ENCODE measurements around the gene MCAM. TPM values are rescaled to one million over a fixed set of nuclear protein-coding genes. Genes with fewer than 3 reads are reported as not detected.

The MCAM gene
- total and polyA plus RNA-seq, 2 donors (not counting 3 experiments of a cell fraction or from before 2014, with no cell fraction given): 1,027 to 2,543 TPM

DNA sequence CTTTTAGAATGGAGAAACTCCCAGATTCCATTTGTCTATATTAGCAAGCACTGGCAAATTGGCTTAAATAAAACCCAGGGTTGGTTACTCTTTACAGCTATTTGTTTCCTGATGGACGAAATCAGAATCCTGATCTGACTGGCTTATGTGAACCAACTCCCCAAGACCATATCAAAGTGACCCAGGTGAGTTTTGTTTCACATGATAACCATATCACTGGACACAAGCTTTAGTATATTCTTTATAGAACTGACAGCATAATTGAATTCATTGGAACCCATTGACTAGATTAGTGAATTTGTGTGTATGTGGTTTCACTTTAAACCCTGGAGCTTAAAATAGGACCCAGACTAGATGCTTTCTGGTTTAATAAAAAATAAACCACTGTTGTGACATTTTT lies 39.3 kb downstream of the MCAM start:
- Histone ChIP-seq H3K9ac (replicated peaks; ENCODE audit: extremely low read depth, insufficient read depth, low read length) (no peak overlapping the region), H3K27ac (ENCODE audit: insufficient read depth, low read depth, low read length) (no peak overlapping the region), H3K4me1 (ENCODE audit: control insufficient read depth, extremely low read depth, insufficient read depth, low read length) (no peaks in the 10 kb centered on the region), H2AFZ (ENCODE audit: low read depth, low read length) (no peak overlapping the region), H3K4me2 (ENCODE audit: insufficient read depth, low read length) (no peak overlapping the region), H3K36me3 (ENCODE audit: control insufficient read depth in 2 of 2, extremely low read depth in 1 of 2, insufficient read depth in 2 of 2, low read length in 2 of 2) (peaks cover 0 to 9% of the 10 kb centered on the region in 2 experiments), H3K79me2 (ENCODE audit: control insufficient read depth, insufficient read depth, low read length) (no peaks in the 10 kb centered on the region), H3K9me3 (replicated peaks; ENCODE audit: control insufficient read depth, insufficient read depth, low read length) (no peaks in the 10 kb centered on the region), H3K27me3 (ENCODE audit: control insufficient read depth in 2 of 2, insufficient read depth in 2 of 2, low read length in 2 of 2) (no peaks in the 10 kb centered on the region), H4K20me1 (replicated peaks; ENCODE audit: control insufficient read depth, extremely low read depth, insufficient read depth, low read length) (no peaks in the 10 kb centered on the region), H3K9me1 (replicated peaks; ENCODE audit: control insufficient read depth, extremely low read depth, insufficient read depth, low read length) (no peaks in the 10 kb centered on the region), H3K4me3 (replicated peaks in 1 of 3; ENCODE audit: insufficient read depth in 1 of 3, low read depth in 1 of 3, low read length in 3 of 3) (no peak overlapping the region)
- CTCF ChIA-PET: interaction anchor here (0.9 kb wide), 1 partner anchor 13 kb away, joined by 4 read pairs; no protein-coding TSS in a partner anchor
- intact Hi-C loops (cut with micrococcal nuclease) (no loop called here), dilution Hi-C loops (cut with MboI; ENCODE audit: extremely low pct_ligation_motif_present, low sequenced_read_pairs) (no loop called here)
- FAIRE-seq (no peak), DNase-seq (ENCODE audit: low read depth, low spot score) (no peak)
- POLR2A ChIA-PET: no interaction called here
- no TSS peak for BruUV-seq (replicated peaks)
- TF ChIP-seq, protein P1, sequence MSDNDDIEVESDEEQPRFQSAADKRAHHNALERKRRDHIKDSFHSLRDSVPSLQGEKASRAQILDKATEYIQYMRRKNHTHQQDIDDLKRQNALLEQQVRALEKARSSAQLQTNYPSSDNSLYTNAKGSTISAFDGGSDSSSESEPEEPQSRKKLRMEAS (IDR thresholded peaks at IDR 0.05; ENCODE audit: insufficient read depth, insufficient read length): no peak
- no peak for TF ChIP-seq FOS (IDR thresholded peaks at IDR 0.05; ENCODE audit: borderline replicate concordance, insufficient read depth, low read length)
- TF ChIP-seq EZH2 (IDR thresholded peaks at IDR 0.05; ENCODE audit: borderline replicate concordance, low read depth, low read length, severe bottlenecking): no peak
- TF ChIP-seq GATA2 (IDR thresholded peaks at IDR 0.05; ENCODE audit: insufficient read depth, insufficient read length, low read depth, low read length): no peak
- no peak for TF ChIP-seq MYC (IDR thresholded peaks at IDR 0.05; ENCODE audit: low read depth, low read length)
- no peak for TF ChIP-seq POLR2AphosphoS5 (IDR thresholded peaks at IDR 0.05; ENCODE audit: insufficient read depth, low read depth, low read length)
- no peak for TF ChIP-seq POLR2A (IDR thresholded peaks at IDR 0.05; ENCODE audit: low read depth, low read length)
- no peak for TF ChIP-seq JUN (IDR thresholded peaks at IDR 0.05; ENCODE audit: borderline replicate concordance, insufficient read depth, insufficient read length, low read depth)
- TF ChIP-seq, protein P2, sequence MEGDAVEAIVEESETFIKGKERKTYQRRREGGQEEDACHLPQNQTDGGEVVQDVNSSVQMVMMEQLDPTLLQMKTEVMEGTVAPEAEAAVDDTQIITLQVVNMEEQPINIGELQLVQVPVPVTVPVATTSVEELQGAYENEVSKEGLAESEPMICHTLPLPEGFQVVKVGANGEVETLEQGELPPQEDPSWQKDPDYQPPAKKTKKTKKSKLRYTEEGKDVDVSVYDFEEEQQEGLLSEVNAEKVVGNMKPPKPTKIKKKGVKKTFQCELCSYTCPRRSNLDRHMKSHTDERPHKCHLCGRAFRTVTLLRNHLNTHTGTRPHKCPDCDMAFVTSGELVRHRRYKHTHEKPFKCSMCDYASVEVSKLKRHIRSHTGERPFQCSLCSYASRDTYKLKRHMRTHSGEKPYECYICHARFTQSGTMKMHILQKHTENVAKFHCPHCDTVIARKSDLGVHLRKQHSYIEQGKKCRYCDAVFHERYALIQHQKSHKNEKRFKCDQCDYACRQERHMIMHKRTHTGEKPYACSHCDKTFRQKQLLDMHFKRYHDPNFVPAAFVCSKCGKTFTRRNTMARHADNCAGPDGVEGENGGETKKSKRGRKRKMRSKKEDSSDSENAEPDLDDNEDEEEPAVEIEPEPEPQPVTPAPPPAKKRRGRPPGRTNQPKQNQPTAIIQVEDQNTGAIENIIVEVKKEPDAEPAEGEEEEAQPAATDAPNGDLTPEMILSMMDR (IDR thresholded peaks at IDR 0.05; ENCODE audit: extremely low read depth in 1 of 2, insufficient read depth in 1 of 2, low read depth in 1 of 2, low read length in 2 of 2): no peak

Measured in endothelial cell of umbilical vein (primary cell).